ENCODE results near the gene YKT6.
"Not testable (repeated sequence)": the region's sequence is repeated elsewhere in the genome, so short reads cannot be mapped to it uniquely, and the experiment has no call there.

Gene YKT6

DNA sequence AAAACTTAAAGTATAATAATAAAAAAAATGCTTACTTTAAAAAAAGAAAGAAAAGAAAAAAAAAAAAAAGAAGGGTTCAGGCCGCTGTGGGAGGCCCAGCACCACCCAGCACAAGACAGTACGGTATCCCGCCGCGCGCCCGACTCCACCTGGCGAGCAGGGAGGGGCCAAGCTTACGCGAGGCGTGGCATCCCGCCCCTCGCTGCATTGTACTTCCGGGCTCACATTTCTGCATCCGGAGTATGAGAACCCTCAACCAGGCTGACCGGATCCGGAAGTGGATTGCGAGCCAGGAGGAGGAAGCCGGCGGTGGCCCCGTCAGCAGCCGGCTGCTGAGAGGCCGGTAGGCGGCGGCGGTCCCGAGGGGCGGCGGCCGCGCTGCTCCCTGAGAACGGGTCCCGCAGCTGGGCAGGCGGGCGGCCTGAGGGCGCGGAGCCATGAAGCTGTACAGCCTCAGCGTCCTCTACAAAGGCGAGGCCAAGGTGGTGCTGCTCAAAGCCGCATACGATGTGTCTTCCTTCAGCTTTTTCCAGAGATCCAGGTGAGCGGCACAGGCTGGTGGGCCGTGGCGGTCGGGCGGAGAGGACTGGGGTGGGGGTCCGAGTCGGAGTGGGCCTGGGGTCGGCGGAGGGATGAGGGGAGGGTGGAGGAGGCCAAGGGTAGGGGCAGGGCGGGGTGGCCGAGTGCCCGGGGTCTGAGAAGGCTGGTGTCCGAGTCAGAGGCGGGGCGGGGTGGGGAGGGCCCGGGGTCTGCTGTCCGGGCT, at the start of gene YKT6:
Gene YKT6 (plus strand): TSS at position 280 of the 763 bp plus-strand sequence. CDS start 158 bp downstream, at position 438.
- peak; percentile 80 for DNase-seq (ENCODE audit: low read depth)

DNA sequence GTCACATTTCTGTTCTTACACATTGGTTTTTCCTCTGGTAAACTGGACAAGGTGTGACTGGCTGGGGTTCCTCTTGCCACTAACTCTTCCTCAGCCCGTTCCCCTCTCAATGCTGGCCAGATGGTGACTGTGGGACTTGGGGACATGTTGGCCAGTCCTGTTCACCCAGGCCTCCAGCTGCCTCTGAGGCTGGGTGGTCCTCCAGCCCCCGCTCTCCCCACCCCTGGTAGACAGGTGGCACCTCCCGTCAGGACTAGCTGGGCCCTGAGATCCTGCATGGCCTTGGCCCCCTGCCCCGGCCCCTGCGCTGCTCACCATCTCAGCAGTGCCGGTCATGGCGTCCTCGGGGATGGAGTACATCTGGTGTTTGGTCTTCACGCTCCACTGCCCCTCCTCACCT, 48.8 kb upstream of the YKT6 start:
- DNase-seq (ENCODE audit: low read depth): no peak

- DNase-seq (ENCODE audit: low read depth): no peak
Measured at GRCh38 chr7:44152971-44153947, 47.5 kb upstream of the YKT6 start.

- no peak for DNase-seq (ENCODE audit: low read depth)
Measured at GRCh38 chr7:44153948-44154335, 46.8 kb upstream of the YKT6 start.

- no peak for DNase-seq (ENCODE audit: low read depth)
Measured at GRCh38 chr7:44154703-44155102, 46.1 kb upstream of the YKT6 start.

- DNase-seq (ENCODE audit: low read depth): no peak
Measured at GRCh38 chr7:44155191-44156185, 45.3 kb upstream of the YKT6 start.

- no peak for DNase-seq (ENCODE audit: low read depth)
Measured at GRCh38 chr7:44156453-44157010, 44.2 kb upstream of the YKT6 start.

- DNase-seq (ENCODE audit: low read depth): no peak
Measured at GRCh38 chr7:44157116-44158080, 43.4 kb upstream of the YKT6 start.

GRCh38 chr7:44158096-44158872, 42.5 kb upstream of the YKT6 start:
- no peak for DNase-seq (ENCODE audit: low read depth)

DNA sequence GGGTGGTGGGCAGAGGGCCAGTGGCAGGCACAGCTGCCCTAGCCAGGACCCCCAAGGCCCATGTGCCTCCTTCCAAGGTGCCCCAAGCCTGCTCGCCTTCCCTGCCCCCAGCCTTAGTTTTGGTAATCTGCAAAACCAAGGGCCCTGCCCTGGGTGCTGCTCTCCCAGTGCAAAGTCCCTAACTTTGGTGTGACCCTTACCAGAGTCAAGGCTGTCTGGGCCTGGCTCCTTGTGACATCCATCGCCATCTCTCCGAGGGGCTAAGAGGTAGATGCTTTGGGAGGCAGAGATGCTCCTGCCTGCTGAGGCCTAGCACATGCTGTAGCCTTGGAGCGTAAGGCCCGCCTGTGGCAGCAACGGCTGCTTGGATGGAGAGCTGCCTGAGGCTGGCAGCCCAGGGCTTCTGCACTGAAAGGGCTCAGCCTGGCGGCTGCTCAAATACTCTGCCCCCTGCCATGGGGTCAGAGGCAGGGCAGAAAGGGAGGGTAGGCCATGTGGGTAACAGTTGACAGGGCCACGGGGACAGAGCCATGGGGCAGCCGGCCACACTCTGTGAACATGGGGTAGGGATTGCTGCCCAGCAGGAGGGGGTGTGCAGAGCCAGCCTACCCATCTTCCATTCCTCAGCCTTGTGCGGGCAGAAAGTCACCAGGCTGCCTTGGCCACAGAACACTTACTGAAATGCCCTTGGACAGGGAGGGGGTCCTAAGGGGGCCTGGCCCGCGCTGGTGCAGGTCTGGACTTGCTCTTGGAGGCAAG, 41.7 kb upstream of the YKT6 start:
- no peak for DNase-seq (ENCODE audit: low read depth)

DNA sequence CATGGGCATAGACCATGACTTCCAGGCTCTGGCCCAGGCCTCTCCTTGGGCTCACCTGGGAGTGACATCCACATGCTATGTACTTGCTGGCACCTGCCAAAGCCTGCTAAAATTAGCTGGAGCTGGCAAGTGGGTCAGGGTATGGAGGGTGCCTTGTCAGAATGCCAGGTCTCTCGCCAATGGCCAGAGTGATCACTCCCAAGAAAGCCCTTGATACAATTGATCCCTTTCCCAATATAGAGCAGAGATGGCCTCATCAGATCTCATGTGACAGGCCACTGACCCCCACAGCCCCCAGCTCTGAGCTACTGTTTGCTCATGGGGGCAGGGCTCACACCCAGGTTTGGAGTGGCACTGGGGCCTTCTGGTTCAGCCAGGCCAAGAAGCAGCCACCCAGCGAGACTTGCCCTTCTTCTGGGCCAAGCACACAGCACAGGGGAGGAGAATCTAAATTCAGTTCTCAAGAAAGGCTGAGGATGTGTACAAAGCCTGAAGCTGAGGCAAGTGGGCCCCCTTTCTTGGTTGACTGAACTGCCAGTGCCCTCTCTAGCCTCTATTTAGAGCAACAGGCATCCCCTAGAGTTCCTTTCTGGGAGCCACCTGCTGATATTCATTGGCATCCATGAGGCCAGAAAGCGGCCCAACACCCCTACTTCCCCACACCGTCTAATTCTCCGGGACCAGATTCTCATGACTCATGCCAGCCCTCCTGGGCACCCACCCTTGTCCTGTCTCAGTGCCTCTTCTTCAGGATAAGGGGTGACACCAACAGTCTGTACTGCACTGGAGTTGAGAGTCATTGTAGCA, 40.8 kb upstream of the YKT6 start:
- DNase-seq (ENCODE audit: low read depth): no peak

GRCh38 chr7:44161371-44161770, 39.4 kb upstream of the YKT6 start:
- DNase-seq (ENCODE audit: low read depth): no peak

- no peak for DNase-seq (ENCODE audit: low read depth)
Measured at GRCh38 chr7:44162179-44162578, 38.6 kb upstream of the YKT6 start.

GRCh38 chr7:44162785-44163395, 37.9 kb upstream of the YKT6 start:
- DNase-seq (ENCODE audit: low read depth): no peak

GRCh38 chr7:44163591-44163990, 37.2 kb upstream of the YKT6 start:
- no peak for DNase-seq (ENCODE audit: low read depth)

DNA sequence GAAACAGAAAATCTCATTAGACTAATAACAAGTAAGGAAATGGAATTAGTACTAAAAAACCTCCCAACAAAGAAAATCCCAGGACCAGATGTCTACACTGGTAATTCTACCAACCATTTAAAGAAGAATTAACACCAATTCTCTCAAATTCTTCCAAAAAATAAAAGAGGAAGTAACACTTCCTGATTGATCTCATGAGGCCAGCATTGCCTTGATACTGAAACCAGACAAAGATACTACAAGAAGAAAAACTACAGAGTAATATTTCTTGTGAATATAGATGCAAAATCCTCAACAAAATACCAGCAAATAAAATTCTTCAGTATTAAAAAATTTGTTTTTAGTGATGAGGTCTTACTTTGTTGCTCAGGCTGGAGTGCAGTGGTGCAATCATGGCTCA, 32.9 kb upstream of the YKT6 start:
- DNase-seq (ENCODE audit: low read depth): no peak

- not testable (repeated sequence) for DNase-seq (ENCODE audit: low read depth)
Measured at GRCh38 chr7:44171901-44172300, 28.9 kb upstream of the YKT6 start.

Measured in stimulated activated CD8-positive, alpha-beta memory T cell treated with anti-CD3 and anti-CD28 coated beads, Interleukin-15, amount 100 ng/mL, for 24 hours (primary cell).